ENCODE measurements around the gene SERPINB2.
"Not testable (repeated sequence)": the region's sequence is repeated elsewhere in the genome, so short reads cannot be mapped to it uniquely, and the experiment has no call there.

Gene SERPINB2

GRCh38 chr18:63889626-63890025, 2.1 kb downstream of the SERPINB2 start:
- DNase-seq (ENCODE audit: low read depth in 2 of 2), result no peak

GRCh38 chr18:63890237-63890949, 2.9 kb downstream of the SERPINB2 start:
- DNase-seq (ENCODE audit: low read depth in 2 of 2), result no peak

GRCh38 chr18:63890950-63891304, 3.4 kb downstream of the SERPINB2 start:
- no peak for DNase-seq (ENCODE audit: low read depth in 2 of 2)

- no peak for DNase-seq (ENCODE audit: low read depth in 2 of 2)
Observed at GRCh38 chr18:63892566-63892965, 5.1 kb downstream of the SERPINB2 start.

- DNase-seq (ENCODE audit: low read depth in 2 of 2), result no peak
Observed at GRCh38 chr18:63894106-63894772, 6.7 kb downstream of the SERPINB2 start.

- DNase-seq (ENCODE audit: low read depth in 2 of 2), result no peak
Observed at GRCh38 chr18:63895190-63895589, 7.7 kb downstream of the SERPINB2 start.

- DNase-seq (ENCODE audit: low read depth in 2 of 2), result no peak
Observed at GRCh38 chr18:63897072-63897471, 9.6 kb downstream of the SERPINB2 start.

- DNase-seq (ENCODE audit: low read depth in 2 of 2), result no peak
Observed at GRCh38 chr18:63899206-63899605, 11.7 kb downstream of the SERPINB2 start.

- no peak for DNase-seq (ENCODE audit: low read depth in 2 of 2)
Observed at GRCh38 chr18:63903851-63904570, 16.5 kb downstream of the SERPINB2 start.

- no peak for DNase-seq (ENCODE audit: low read depth in 2 of 2)
Observed at GRCh38 chr18:63904694-63905093, 17.2 kb downstream of the SERPINB2 start.

- no peak for DNase-seq (ENCODE audit: low read depth in 2 of 2)
Observed at GRCh38 chr18:63905361-63905760, 17.9 kb downstream of the SERPINB2 start.

- no peak for DNase-seq (ENCODE audit: low read depth in 2 of 2)
Observed at GRCh38 chr18:63906056-63906455, 18.6 kb downstream of the SERPINB2 start.

GRCh38 chr18:63907664-63908063, 20.2 kb downstream of the SERPINB2 start, which contains the start of gene SERPINB10:
TSS of gene SERPINB10 (plus strand) at chr18:63907958. CDS start at chr18:63915511, 7,553 bp downstream.
- DNase-seq (ENCODE audit: low read depth in 2 of 2), result no peak

GRCh38 chr18:63908858-63909257, 21.4 kb downstream of the SERPINB2 start:
- no peak for DNase-seq (ENCODE audit: low read depth in 2 of 2)

GRCh38 chr18:63909870-63910269, 22.4 kb downstream of the SERPINB2 start:
- no peak for DNase-seq (ENCODE audit: low read depth in 2 of 2)

- DNase-seq (ENCODE audit: low read depth in 2 of 2), result no peak
Observed at GRCh38 chr18:63917817-63918216, 30.3 kb downstream of the SERPINB2 start.

- DNase-seq (ENCODE audit: low read depth in 2 of 2), result no peak
Observed at GRCh38 chr18:63922049-63922448, 34.5 kb downstream of the SERPINB2 start.

GRCh38 chr18:63924551-63924950, 37.0 kb downstream of the SERPINB2 start:
- DNase-seq (ENCODE audit: low read depth in 2 of 2), result no peak

GRCh38 chr18:63928331-63928730, 40.8 kb downstream of the SERPINB2 start:
- DNase-seq (ENCODE audit: low read depth in 2 of 2), result no peak

GRCh38 chr18:63929369-63929768, 41.9 kb downstream of the SERPINB2 start:
- DNase-seq (ENCODE audit: low read depth in 2 of 2), result not testable (repeated sequence)

GRCh38 chr18:63930773-63931354, 43.4 kb downstream of the SERPINB2 start:
- DNase-seq (ENCODE audit: low read depth in 2 of 2), result no peak
